Panc1 (cell line): ENCODE results near the gene ADAMTS7.
"Not testable (repeated sequence)": the region's sequence is repeated elsewhere in the genome, so short reads cannot be mapped to it uniquely, and the experiment has no call there.

ENCODE experiments used
- POLR2AphosphoS5 ChIP-seq: IDR thresholded peaks from 2 replicates; pipeline ENCODE4 v1.6.1; 2012; ENCODE audit warnings: mild to moderate bottlenecking, low read depth, low read length, moderate library complexity
- REST ChIP-seq, 2 experiments: IDR thresholded peaks; 2 replicates each; pipeline ENCODE4 v1.6.1; 2011 to 2012; ENCODE audit warnings: low read depth in 2 of 2, control low read depth in 1 of 2, low read length in 1 of 2, mild to moderate bottlenecking in 1 of 2, moderate library complexity in 1 of 2; ENCODE audit not compliant: insufficient read depth in 1 of 2
- SIN3A ChIP-seq: IDR thresholded peaks from 2 replicates; pipeline ENCODE4 v1.6.1; 2012; ENCODE audit warnings: low read depth, mild to moderate bottlenecking, low read length, moderate library complexity, borderline replicate concordance; ENCODE audit not compliant: insufficient read depth
- TF ChIP-seq, protein P1 (sequence below): fragments of 450-650 bp; IDR thresholded peaks from 2 replicates; pipeline ENCODE4 v1.5.1; 2017; ENCODE audit warnings: mild to moderate bottlenecking

DNA sequence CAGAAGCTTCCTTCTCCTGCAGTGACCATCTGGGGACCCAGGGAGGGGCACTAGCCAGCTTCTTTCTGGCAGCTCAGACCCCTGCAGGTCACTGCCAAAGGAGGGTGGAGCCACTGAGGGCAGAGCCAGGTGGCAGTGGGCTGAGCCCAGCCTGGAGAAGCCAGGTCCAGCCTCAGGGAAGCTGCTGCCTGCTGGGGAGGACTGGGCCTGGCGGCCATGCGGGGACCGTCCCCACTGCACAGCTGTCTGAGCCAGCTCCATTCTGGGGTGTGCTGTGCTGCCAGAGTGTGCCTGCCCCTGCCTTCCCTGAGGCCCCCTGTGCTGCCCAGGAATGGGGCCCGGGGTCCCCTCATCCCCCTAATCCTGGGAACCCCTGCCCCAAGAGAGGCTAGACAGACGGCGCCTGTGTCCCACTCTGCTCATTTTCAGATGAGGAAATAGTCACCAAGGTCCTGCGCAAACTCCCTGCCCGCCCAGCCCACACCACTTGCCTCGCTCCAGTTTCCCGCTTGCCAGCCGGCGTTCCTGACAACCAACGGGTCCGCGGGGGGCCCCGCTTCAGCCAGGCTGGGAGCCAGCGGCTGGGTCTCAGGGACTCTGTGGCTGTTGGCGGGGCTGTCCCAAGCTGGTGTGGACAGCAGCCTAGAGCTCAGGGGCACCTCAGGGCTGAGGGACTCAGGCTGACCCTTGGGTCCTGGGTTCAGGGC lies 46.0 kb downstream of the ADAMTS7 start:
- TF ChIP-seq, protein P1, sequence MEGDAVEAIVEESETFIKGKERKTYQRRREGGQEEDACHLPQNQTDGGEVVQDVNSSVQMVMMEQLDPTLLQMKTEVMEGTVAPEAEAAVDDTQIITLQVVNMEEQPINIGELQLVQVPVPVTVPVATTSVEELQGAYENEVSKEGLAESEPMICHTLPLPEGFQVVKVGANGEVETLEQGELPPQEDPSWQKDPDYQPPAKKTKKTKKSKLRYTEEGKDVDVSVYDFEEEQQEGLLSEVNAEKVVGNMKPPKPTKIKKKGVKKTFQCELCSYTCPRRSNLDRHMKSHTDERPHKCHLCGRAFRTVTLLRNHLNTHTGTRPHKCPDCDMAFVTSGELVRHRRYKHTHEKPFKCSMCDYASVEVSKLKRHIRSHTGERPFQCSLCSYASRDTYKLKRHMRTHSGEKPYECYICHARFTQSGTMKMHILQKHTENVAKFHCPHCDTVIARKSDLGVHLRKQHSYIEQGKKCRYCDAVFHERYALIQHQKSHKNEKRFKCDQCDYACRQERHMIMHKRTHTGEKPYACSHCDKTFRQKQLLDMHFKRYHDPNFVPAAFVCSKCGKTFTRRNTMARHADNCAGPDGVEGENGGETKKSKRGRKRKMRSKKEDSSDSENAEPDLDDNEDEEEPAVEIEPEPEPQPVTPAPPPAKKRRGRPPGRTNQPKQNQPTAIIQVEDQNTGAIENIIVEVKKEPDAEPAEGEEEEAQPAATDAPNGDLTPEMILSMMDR = not testable (repeated sequence)
- not testable (repeated sequence) for TF ChIP-seq POLR2AphosphoS5; REST (IDR thresholded peaks at IDR 0.05; ENCODE audit: insufficient read depth in 1 of 2, low read depth in 2 of 2, low read length in 1 of 2); SIN3A
